Epidermal melanocyte (primary cell): Measurements from ENCODE around the gene PRDM10.

ENCODE experiments used
- DNase-seq: peaks from one replicate; pipeline ENCODE4 v3.0.0; 2011; ENCODE audit warnings: low spot score; ENCODE audit not compliant: insufficient read length

Gene PRDM10

GRCh38 chr11:129946965-129947364, 55.7 kb downstream of the PRDM10 start:
- DNase-seq, result no peak

DNA sequence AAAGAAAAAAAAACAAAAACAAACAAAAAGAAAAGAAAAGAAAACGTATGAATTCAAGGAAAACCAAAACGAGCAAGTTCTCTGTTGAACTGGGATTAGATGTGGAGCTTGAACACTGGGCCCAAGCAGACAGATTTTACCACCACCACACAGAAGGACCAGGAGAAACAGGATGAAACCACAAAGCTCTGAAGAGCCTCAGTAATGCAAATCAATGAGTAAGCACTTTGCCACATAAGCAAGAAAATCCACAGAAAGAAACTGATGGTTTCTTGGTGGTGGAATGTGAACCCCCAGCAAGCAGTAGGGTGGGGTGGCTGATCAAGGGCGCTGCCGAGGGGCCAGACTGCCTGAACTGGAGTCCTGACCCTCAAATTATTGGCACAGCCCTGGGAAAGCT, 56.4 kb downstream of the PRDM10 start:
- no peak for DNase-seq

DNA sequence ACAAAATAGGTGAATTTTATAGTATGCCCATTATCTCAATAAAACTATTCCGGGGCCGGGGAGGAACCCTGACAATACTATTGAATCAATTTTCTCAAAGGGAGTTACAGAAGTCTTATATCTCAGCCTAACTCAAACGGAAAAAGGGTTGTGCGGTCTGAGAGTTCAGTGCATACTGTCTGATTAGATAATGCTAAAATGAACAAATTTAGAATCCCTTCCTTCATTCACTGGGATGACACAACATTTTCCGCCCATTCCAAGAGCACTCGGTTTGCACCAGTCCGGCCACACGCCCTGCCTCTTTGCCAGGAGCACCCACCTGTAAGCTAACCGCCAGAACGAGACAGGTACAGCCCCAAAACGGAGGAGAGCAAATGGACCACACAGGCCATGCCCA, 57.3 kb downstream of the PRDM10 start:
- DNase-seq, result no peak

- DNase-seq, result no peak
These were observed 57.9 kb downstream of the PRDM10 start for GRCh38 chr11:129944696-129945095.

DNA sequence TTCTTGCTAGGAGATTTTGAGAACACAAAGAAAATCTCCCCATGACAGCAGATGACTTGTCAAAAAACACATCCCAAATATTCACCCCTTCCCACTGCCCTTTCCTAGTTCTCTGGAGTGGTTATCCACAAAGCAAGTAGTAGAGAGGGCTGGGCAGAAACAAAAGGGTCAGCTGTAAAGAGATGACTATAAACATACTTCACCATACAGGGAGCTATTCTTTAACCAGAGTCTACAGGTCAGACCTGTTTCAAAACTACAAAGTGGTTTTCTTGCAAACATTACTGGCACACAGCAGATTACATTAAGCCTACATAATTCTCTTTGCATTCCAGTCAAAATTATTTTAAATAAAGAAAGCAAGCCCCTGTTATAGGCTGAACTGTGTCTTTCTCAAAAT, 59.6 kb downstream of the PRDM10 start:
- no peak for DNase-seq

DNA sequence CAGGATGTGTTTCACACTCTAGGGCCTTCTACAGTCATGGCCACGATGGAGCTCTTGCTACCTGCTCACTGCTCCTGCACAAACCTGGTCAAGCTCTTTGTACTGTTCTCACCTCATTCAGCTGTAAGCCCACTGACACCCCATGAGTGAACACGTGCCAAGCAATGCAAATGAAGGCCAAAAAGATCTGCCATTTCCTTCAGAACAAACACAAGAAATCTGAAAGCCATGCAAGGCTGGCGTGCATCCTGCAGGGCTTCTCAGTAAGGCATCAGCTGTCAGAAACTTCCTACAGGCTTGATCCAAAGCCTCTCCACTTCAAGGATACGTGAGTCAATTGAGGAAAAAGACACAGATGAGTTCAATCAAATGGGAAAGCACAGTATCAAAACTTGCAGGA, 63.1 kb downstream of the PRDM10 start:
- no peak for DNase-seq

DNA sequence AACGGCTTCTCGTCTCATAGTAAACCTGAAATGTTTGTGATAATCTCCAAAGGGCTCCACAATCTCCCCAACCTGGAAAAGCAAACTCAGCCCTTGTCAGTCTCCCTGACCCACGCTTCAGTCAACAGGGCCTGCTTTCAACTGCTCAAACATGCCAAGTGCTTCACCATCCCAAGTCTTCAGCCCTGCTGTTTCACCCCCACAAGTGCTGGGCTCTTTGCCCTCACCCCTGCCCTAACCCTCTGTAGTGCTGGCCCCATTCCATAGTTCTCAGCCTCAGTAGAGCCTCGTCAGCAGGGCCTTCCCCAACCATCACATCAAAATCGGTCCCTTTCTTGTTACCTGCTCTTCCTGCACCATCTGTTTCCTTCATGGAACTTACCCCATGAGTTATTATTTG, 63.9 kb downstream of the PRDM10 start:
- no peak for DNase-seq

- DNase-seq, result no peak
These were observed 64.9 kb downstream of the PRDM10 start for GRCh38 chr11:129937592-129938238.

DNA sequence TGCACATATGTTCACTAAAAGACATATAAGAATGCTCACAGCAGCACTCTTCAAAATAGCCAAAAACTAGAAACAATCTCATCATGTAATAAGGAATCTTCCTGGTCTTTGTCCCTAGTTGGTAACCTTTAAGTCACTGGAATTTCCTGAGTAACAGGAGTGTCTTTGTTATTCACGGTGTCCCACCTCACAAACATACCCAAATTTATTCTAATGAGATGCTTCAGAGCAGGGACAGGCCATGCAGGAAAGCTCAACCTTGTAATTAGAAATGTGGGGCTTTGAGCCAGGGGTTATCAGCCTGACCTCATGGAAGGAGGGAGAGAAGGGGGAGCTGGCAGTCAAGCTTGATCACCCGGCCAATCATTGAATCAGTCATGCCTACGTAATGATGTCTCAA, 66.9 kb downstream of the PRDM10 start:
- DNase-seq, result no peak

- no peak for DNase-seq
These were observed 68.7 kb downstream of the PRDM10 start for GRCh38 chr11:129933891-129934290.

- no peak for DNase-seq
These were observed 69.4 kb downstream of the PRDM10 start for GRCh38 chr11:129933262-129933661.

- no peak for DNase-seq
These were observed 70.1 kb downstream of the PRDM10 start for GRCh38 chr11:129932381-129933067.

DNA sequence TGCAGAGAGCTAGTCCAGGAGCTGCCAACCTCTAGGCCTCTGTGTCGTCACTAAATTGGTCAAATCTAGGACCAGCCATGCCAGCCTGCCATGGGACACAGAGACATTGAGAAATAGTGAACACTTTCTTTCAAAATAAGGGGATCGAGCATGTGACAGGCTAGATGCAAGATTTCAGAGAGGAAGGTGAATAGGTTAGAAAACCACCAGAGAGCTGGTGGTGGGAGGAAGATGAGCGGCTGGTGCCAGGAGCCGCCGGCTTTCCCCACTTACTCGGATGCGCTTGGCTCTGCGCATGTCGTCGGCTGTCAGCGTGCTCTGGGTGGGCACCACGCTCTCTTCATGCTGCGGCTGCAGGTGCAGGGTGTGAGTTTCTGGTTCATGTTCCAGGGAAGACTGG, 71.9 kb downstream of the PRDM10 start:
- no peak for DNase-seq

- DNase-seq, result no peak
These were observed 72.3 kb downstream of the PRDM10 start for GRCh38 chr11:129930296-129930695.

DNA sequence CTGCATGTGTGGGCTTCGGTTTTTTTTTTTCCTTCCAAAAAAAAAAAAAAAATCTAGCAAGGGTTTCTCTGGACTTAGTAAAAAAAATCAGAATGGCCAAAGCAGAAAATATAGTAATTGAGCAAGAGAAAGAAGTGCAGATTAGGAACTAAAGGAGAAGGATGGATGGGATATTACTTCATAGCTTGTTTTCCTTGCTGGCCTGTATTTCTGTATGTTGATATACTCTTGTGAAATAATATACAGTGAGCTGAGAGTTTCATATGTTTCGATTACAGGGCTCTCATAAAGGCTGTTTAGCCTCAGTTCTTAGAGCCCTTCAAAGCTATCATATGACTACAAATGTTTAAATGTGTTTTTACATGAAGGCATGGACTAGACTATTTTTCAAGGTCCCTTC, 72.9 kb downstream of the PRDM10 start:
- no peak for DNase-seq

DNA sequence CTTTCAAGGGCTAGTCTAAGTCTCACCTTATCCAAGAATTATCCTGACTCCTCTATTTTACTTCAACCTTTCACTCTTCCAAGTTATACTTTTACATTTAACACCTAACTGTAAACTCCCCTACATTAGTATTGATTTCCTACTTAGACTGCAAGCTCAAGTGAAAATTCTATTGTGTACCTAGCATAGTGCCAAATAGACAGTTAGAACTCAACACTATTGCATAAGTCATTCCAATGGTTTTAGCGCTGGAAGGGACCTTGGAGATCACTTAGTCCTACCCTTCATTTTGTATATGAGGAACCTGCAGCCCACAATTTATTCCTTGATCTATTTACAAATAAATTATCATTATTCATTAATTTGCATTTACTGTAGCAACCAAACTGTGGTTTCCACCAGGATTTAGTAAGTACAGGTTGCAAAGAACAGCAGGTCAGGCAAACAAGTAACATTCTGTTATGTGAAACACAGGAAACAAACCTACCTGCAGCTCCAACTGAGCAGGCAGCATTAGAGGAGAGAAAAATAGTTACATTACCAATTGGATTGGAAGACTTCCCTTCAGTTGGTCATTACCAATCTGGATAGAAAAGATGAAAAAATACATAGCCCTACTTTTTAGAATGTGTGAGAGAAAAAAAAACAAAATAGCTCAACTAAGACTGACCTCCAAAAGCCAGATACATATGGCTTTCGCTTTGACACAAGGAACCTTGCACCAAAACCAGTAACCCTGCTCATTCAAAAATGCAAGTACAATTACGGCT, 73.5 kb downstream of the PRDM10 start:
- no peak for DNase-seq

DNA sequence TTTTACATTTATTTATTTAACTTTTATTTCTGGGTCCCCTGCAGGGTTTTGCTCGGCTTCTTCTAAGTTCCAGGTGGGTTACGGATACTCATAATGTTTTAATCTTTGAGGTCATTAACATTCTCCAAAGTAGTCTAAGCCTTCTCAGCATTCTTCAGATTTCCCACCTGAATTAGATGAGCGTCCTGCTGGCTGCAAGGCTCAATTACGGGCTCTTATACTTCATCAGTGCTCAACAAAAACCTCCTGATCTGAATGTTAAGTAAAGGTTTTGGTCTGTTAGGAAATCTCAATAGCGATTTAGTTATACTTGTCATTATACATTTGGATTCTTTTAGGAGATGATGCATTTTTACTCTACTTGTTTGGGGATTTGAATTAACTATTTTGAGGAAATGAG, 80.0 kb downstream of the PRDM10 start:
- DNase-seq, result no peak

- DNase-seq, result no peak
These were observed 84.3 kb downstream of the PRDM10 start for GRCh38 chr11:129918361-129918760.

DNA sequence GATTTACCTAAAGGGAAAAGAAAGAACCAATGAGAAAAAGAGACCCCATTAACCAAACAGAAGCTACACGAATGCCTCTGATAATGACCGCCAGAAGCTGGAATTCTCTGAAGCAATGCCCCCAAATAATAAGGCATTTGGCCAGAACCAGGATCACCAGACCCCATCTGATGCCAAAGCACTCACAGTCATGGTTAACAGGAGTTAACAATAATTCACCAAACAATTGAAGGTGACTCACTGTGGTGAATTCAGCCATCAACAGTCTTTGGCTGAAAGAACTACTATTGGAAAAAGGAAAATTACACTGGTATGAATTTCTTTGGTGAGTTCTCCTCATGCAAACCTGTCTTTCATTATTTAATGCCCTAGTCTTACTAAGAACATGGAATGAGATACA, 85.4 kb downstream of the PRDM10 start:
- DNase-seq, result no peak

- DNase-seq, result no peak
These were observed 91.3 kb downstream of the PRDM10 start for GRCh38 chr11:129911298-129911697.

- DNase-seq, result no peak
These were observed 92.3 kb downstream of the PRDM10 start for GRCh38 chr11:129910360-129910759.

GRCh38 chr11:129905402-129905801, 97.2 kb downstream of the PRDM10 start:
- no peak for DNase-seq

DNA sequence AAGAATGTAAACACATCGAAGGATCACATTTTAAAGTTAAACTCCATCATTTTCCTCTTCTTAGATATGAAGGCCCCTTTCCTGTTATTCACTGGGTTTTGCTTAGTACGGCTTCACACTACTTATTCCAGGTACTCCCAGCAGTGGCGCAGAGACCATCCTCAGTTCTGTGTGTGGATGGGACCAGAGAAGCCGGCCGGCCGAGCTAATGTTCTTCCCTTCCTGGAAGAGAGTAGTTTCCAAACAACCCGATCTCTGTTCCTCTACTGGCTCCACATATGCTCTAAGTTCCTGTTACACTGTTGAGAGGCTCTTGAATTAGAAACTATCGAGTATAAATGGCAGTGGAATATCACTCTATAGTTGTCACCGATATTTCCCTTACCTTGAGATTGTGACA, 106.6 kb downstream of the PRDM10 start:
- DNase-seq, result no peak
